Left kidney (tissue), 2 donors: ENCODE measurements around the gene FANK1. TPM values are rescaled to one million over a fixed set of nuclear protein-coding genes. Genes with fewer than 3 reads are reported as not detected.
"Not testable (repeated sequence)": the region's sequence is repeated elsewhere in the genome, so short reads cannot be mapped to it uniquely, and the experiment has no call there.

Experiments
- DNase-seq: peaks from one replicate; pipeline ENCODE4 v3.0.0-alpha.2; 2013
- polyA plus RNA-seq: library from polyadenylated mRNA; unstranded; fragments of 120-200 nt; gene quantifications from one replicate; pipeline ENCODE4 v1.2.1, GENCODE V29; 2013; ENCODE audit not compliant: insufficient read length

The FANK1 gene
- polyA plus RNA-seq, 1 donor: 13.1 TPM

DNA sequence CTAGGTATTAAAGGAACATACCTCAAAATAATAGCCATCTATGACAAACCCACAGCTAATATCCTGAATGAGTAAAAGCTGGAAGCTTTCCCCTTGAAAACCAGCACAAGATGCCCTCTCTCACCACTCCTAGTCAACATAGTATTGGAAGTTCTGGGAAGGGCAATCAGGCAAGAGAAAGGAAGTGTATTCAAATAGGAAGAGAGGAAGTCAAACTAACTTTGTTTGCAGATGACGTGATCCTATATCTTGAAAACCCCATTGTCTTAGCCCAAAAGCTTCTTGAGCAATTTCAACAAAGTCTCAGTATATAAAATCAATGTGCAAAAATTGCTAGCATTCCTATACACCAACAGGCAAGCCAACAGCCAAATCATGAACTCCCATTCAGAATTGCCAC, 131.3 kb downstream of the FANK1 start:
- no peak for DNase-seq

DNA sequence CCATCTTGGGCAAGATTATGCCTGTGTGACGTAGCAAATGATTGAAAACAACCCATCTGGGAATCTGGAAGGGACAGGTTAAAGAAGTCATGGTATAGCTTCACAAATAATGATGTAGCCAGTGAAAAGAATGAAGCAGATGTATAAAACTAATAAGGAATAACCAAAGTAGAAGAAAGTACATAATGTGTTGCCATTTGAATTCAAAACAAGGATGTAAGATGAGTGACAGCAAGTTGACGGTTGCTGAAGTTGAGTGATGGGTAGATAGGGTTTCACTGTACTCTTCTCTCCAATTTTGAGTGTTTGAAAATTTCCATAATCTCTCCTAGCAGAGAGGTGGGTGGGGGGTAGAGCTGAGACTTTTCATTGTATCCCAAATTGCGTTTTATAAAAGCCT, 133.6 kb downstream of the FANK1 start:
- DNase-seq: no peak

GRCh38 chr10:126034586-126034985, 138.2 kb downstream of the FANK1 start:
- DNase-seq: no peak

DNA sequence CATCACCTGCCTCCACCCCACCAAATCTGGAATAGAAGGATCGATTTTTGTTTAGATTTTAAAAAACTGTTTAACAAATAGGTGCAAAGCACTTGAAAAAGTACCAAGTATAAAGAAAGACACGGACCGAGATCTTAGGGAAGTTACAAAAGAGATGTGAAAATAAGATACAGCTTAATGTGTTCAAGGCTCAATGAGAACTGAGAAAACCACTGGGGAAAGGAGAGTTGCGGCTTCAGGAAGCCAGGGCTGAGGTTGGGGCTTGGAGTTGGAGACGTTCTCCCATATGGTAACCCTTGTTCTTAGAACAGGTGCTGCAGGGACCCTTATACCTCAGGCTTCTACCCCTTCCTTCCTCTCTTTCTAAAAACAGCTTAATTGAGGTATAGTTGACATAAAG, 140.2 kb downstream of the FANK1 start:
- DNase-seq: no peak

GRCh38 chr10:126037946-126038345, 141.6 kb downstream of the FANK1 start:
- DNase-seq: no peak

DNA sequence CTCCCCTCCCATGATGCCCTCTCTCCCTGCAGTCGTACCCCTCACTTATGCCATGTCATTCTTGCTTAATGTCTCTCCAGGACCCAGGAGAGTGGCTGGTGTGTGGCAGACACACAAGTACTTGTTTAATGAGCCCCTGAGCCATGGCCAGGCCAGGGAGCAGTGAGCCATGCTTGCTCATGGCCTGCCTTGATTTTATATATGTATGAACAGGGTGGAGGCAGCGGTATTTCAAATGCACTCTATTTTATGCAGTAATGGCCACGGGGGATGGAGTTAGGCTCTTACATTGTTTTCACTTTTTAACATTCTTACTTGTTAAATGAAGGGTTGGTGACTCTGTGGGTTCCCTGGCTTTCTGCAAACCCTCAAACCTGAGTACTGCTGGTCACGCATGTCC, 144.8 kb downstream of the FANK1 start:
- DNase-seq: no peak

DNA sequence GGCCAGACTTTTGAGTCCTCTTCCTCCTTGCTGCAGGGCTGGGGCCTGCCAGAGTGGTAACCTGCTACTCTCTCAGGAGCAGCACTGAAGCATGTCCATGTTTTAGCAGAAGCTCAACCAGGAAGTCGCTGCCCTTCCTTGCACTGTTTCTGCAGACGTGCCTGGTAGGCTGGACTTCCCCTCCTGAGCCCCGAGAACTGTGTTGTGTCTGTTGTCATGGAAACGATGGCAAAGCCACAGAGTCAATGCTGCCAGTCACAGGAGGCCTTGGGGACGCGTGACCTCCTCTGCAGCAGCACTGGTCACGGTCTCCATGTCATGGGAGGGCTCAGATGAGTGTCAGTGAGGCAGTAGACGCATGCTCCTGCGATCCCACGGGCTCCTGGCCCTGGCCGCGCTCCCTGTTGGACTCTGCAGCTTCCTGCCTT, 145.5 kb downstream of the FANK1 start:
- DNase-seq: peak; percentile 91

- no peak for DNase-seq
These were observed 146.0 kb downstream of the FANK1 start for GRCh38 chr10:126042354-126042753.

- DNase-seq: no peak
These were observed 146.5 kb downstream of the FANK1 start for GRCh38 chr10:126042906-126043305.

DNA sequence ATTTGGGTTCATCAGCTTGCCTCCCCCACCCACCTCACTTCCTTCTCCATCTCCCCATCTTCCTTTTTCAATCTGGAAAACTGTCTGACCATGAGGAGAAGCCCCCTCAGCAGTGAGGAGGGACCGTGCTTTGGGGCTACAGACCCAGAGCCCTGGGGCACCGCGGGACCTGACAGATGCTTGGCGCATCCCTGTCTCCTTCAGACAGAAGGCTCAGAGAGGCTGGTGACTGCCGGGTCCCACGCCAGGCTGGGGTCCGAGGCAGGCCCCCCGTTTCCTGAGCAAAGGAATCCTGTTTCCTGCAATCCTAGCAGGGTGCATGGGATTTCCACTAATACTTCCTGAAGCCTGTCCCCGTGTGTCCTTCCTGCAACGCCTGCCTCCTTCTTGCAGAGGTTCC, 147.0 kb downstream of the FANK1 start:
- DNase-seq: no peak

DNA sequence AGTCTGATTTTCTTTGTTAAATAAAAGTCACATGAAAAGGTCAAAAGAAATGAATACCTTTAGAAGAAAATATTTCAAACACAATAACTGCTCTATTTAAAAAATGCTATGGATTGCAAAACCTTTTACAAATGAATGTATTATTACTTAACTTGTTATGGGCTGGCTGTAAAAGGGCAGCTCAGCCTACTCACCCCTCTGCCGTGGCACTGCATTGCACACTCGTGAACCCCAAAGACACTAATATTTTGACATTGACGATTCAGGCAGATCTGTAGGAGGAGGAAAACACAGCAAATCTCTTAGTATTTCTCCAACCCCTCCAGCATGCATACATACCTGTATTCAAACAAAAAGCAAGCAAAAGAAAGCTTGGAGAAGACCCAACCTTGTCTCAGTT, 149.5 kb downstream of the FANK1 start:
- no peak for DNase-seq

DNA sequence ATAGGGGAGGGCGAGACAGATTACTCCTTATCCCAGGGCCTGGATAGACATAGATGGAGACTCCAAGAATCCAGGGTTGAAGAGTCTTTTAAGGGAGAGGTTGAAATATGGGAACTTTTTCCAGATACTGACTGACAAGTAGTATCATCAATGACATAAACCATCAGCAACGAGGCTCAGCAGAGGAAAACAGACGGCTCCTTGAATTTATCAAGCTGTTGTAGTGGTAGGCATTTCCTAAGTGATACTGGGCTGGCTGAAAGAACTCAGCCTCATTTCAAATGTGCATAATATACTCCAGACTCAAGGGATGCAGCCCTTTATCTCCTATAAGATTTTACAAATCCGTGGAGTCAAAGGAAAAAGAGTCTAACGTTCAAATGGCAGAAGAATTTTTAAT, 150.5 kb downstream of the FANK1 start:
- DNase-seq: no peak

DNA sequence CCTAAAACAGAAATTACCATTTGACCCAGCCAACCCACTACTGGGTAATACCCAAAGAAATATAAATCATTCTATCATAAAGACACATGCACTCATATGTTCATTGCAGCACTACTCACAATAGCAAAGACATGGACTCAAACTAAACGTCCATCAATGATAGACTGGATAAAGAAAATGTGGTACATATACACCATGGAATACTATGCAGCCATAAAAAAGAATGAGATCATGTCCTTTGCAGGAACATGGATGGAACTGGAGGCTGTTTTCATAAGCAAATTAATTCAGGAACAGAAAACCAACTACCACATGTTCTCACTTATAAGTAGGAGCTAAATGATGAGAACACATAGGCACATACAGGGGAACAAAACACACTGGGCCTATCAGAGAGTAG, 151.4 kb downstream of the FANK1 start:
- not testable (repeated sequence) for DNase-seq

GRCh38 chr10:126049759-126050700, 153.7 kb downstream of the FANK1 start:
- DNase-seq: no peak

DNA sequence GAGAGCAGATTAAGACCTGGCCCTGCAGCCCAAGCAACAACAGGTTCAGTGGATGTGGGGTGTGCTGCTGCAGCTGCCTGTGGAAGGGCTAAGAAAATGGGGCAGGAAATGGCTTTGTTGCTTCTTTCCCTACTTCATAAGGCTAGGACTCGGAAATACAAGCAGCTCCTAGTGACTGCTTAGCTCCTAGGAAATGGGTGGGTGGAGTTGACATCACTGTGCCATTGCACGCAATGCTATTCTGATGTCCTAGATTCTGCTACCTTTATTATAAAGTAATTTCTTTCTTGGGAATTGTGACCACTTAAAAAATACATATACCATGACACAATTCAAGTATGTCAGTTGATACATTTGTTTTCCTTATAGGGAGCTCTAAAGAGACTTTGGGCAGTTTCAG, 155.8 kb downstream of the FANK1 start:
- DNase-seq: no peak

DNA sequence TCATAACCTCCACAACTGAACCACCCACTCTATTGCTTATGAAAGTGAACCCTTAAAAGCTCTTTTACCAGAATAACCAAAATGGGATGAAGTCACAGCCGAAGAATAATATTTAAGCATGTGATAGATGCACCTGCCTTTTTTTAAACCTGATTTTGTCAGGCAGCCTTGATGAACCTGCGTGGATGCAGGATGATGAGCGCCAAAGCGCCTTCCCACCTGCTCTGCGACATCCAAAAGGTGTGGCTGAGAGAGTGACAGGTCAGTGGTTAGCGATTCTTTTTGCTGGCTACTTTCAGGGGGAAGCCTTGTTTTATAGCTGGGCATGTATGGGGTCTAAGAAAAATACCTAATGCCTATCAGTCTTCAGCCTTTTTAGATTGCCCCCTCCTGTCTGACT, 157.8 kb downstream of the FANK1 start:
- no peak for DNase-seq

DNA sequence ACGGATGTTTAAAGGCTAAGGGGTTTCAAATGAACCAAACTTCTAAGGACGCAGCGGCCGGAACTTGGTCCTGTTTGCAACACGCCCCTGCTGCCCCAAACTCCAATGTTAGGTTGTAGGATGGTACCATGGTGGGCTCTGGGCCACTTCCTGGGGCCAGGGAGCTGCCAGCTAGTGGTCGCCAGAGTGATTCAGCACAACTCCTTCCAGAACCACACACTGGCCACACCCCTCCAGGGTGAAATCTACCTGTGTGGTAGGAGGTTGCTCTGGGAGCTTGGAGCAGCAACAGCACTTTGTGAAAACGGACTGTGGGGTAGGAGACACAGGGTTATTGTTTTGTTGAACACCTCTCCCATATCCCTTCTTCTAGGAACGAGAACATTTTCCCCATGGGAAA, 161.1 kb downstream of the FANK1 start:
- DNase-seq: no peak

DNA sequence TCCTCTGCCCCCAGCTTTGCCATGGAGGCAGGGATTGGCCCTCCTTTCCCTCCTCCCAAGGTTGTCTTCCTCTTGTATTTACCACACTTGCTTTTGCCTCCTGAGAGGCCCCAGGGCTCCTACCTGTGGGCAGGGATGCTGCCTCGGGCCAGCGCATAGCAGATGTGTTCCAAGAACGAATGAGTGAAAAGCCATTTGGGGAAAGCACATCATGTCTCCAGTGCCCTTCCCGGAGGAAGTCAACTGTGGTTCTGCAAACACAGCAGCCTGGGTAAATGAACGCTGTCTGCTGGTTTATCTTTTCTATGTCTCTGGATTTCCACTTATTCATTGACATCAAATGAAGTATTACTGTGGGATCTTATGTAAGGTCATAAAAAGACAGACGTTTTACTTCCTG, 161.7 kb downstream of the FANK1 start:
- DNase-seq: no peak

DNA sequence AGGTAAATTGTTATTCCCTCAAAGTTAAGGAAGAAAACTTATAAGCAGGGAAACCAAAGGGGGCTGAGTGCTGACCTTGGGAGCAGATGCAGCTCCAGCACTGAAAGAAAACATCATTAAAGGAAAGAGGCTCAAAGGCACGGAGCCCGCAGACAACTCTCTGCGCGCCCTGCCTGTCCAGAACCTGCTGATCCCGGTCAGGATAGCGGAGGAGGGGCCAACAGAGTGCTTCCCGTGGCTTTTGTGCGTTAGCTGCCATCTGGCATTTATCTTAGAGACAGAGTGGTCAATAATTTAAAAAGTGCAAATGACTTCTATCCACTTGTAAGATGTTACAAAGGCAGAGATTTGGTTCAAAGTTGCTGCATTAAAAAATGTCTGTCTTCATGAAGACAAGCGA, 162.1 kb downstream of the FANK1 start:
- DNase-seq: no peak

Other genes starting within 250 kb of the FANK1 start
- not detected for gene TEX36, start 213.4 kb upstream of the FANK1 start, polyA plus RNA-seq
- 58.4 TPM for gene EDRF1, start 176.9 kb upstream of the FANK1 start, polyA plus RNA-seq
- gene MMP21, start 120.7 kb upstream of the FANK1 start, polyA plus RNA-seq: 0.30 TPM
- 70.2 TPM for gene UROS, start 73.3 kb upstream of the FANK1 start, polyA plus RNA-seq
- gene BCCIP, start 73.0 kb upstream of the FANK1 start, polyA plus RNA-seq: 96.8 TPM
- 28.3 TPM for gene DHX32, start 15.3 kb upstream of the FANK1 start, polyA plus RNA-seq